AG04449 (cell line): Measurements from ENCODE around the gene THEM5.
"Not testable (repeated sequence)": the region's sequence is repeated elsewhere in the genome, so short reads cannot be mapped to it uniquely, and the experiment has no call there.

ENCODE experiments used
- CTCF ChIA-PET: fragments of 350-600 bp; formaldehyde crosslinking; extraction: SDS; loops from one replicate; lab custom pipeline; 2021; ENCODE audit warnings: antibody characterized with exemption; lab: Yijun Ruan, JAX
- POLR2A ChIA-PET: fragments of 400-600, 350-600 bp; formaldehyde crosslinking; extraction: SDS; loops from one replicate; lab custom pipeline; 2020; ENCODE audit warnings: antibody characterized with exemption, inconsistent platforms; lab: Yijun Ruan, JAX
- DNase-seq: peaks from one replicate; pipeline ENCODE4 v3.0.0-alpha.2; 2010; ENCODE audit warnings: low read depth, low spot score
- H3K4me3 ChIP-seq: 2 replicates; pipeline ENCODE4 v1.5.1; 2011; ENCODE audit warnings: low read depth, mild to moderate bottlenecking, control low read depth, low read length
- TF ChIP-seq, protein P1 (sequence below): IDR thresholded peaks from one replicate; pipeline ENCODE4 v1.5.1; 2011; ENCODE audit warnings: mild to moderate bottlenecking, moderate library complexity, low read length, control low read depth, inconsistent platforms; ENCODE audit not compliant: insufficient read depth; ENCODE audit errors: missing control alignments

The THEM5 gene

GRCh38 chr1:151882466-151882865, 29.0 kb upstream of the THEM5 start:
- POLR2A ChIA-PET = no interaction called here
- no peak overlapping the region for H3K4me3 ChIP-seq
- DNase-seq = no peak
- TF ChIP-seq, protein P1, sequence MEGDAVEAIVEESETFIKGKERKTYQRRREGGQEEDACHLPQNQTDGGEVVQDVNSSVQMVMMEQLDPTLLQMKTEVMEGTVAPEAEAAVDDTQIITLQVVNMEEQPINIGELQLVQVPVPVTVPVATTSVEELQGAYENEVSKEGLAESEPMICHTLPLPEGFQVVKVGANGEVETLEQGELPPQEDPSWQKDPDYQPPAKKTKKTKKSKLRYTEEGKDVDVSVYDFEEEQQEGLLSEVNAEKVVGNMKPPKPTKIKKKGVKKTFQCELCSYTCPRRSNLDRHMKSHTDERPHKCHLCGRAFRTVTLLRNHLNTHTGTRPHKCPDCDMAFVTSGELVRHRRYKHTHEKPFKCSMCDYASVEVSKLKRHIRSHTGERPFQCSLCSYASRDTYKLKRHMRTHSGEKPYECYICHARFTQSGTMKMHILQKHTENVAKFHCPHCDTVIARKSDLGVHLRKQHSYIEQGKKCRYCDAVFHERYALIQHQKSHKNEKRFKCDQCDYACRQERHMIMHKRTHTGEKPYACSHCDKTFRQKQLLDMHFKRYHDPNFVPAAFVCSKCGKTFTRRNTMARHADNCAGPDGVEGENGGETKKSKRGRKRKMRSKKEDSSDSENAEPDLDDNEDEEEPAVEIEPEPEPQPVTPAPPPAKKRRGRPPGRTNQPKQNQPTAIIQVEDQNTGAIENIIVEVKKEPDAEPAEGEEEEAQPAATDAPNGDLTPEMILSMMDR = no peak
- CTCF ChIA-PET = interaction anchor here (0.6 to 2.0 kb wide), 6 partner anchors 9 to 131 kb away, joined by 3 to 8 read pairs (median 3); no protein-coding TSS in a partner anchor

GRCh38 chr1:151881479-151881878, 28.0 kb upstream of the THEM5 start:
- ChIA-PET POLR2A (no interaction called here), CTCF (interaction anchor here (0.8 to 2.0 kb wide), 5 partner anchors 10 to 132 kb away, joined by 3 to 8 read pairs (median 4); partner anchors contain the start of gene THEM4)
- H3K4me3 ChIP-seq = no peak overlapping the region
- DNase-seq = no peak
- TF ChIP-seq, protein P1 = no peak

GRCh38 chr1:151875419-151876097, 22.0 kb upstream of the THEM5 start:
- TF ChIP-seq, protein P1 = no peak
- DNase-seq = no peak
- POLR2A ChIA-PET = no interaction called here
- CTCF ChIA-PET = no interaction called here
- no peak overlapping the region for H3K4me3 ChIP-seq

GRCh38 chr1:151872776-151873175, 19.3 kb upstream of the THEM5 start:
- H3K4me3 ChIP-seq, POLR2A ChIA-PET, DNase-seq, CTCF ChIA-PET: not testable (repeated sequence)

DNA sequence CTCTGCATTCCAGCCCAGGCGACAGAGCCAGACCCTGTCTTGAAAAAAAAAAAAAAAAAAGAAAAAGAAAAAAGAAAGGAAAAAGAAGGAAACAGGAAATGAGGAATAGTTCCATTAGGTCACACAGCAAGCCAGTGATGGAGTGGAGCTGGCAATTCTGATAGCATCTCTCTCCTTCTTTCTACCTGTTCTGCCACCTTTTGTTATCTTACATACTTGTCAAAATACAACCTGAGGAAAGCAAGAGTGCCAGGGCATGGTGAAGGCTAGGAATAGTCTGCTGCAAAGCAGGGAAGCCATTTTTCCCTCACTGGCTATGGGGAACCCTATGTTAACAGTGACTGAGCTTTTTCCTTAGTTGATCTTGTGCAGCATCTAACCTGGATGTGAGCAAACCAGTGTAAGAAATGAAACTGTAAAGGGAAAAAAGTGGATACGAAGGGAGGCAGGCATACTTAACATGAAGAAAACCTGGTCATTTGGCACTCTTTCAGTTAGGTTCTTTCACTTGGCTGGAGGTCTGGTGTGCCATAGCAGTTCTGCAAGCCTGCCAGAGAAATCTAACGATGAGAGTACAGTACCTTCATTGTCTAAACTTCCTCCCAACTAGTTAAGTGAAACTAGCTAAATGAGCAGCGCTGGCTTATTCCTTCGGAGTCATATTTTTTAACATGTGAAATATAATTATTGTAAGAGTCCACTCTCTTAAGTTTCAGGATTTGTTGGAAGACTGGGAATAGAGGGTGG, 17.9 kb upstream of the THEM5 start:
- POLR2A ChIA-PET = no interaction called here

GRCh38 chr1:151868486-151868885, 15.0 kb upstream of the THEM5 start:
- no peak for DNase-seq
- POLR2A ChIA-PET = no interaction called here
- no peak overlapping the region for H3K4me3 ChIP-seq
- CTCF ChIA-PET = no interaction called here
- TF ChIP-seq, protein P1 = no peak

More for the DNA sequence above, 17.9 kb upstream of the THEM5 start:
- no peak for DNase-seq
- no peak overlapping the region for H3K4me3 ChIP-seq
- TF ChIP-seq, protein P1 = no peak
- CTCF ChIA-PET = interaction anchor here (0.9 kb wide), 1 partner anchor 11 kb away, joined by 3 read pairs; no protein-coding TSS in a partner anchor
